GM19043 (cell line): ENCODE data around the gene AKAP7.

Experiments used
- ATAC-seq: cut with Tn5 transposase; IDR thresholded peaks from one replicate; pipeline ENCODE4 v1.9.1; 2021; ENCODE audit warnings: low read depth; ENCODE audit not compliant: unreplicated experiment

The AKAP7 gene

GRCh38 chr6:131132360-131132759 lies 2.9 kb upstream of the AKAP7 start:
- no peak for ATAC-seq

- no peak for ATAC-seq
Measured at GRCh38 chr6:131134220-131134979, 867 bp upstream of the AKAP7 start.

GRCh38 chr6:131134980-131135243 lies 355 bp upstream of the AKAP7 start:
- no peak for ATAC-seq

GRCh38 chr6:131136021-131136786 lies 937 bp downstream of the AKAP7 start:
- peak; percentile 7 for ATAC-seq

DNA sequence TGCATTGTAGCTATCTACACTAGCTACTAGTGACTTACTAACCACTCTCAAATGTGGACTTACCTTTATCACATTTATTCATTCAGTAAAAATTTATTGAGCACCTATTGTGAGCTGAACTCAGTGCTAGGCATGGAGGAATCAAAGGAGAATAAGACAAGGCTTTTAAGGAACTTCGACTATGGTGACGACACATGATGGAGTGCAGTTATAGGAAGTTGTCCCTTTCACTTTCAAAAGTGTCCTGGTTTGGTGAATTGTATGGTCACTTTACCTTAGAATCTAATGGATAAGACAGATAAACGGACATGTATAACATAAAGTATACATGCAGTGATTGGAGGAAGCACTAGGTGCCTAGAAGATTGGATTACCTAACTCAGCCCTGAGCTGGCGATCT lies 4.3 kb downstream of the AKAP7 start:
- no peak for ATAC-seq

GRCh38 chr6:131143319-131143718 lies 8.1 kb downstream of the AKAP7 start:
- no peak for ATAC-seq

DNA sequence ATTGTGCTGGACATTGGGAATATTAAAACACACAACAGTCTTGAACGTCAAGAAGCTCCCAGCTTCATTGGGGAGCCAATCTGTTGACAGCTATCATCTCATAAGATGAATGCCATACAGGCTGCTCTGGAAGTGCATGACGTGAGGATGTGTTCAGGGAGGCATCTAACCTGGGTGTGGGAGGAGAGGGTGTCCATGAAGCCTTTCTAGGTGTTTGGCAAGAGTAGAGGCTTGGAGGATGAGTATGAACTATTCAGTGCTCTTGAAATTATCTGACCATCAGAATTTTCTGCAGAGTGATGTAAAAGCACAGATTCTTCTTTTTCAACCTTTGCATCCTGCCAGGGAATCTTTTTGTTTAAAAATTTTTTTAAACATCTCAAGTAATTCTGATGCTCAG lies 11.6 kb downstream of the AKAP7 start:
- no peak for ATAC-seq

- ATAC-seq: no peak
Measured at GRCh38 chr6:131156411-131156810, 21.1 kb downstream of the AKAP7 start.

DNA sequence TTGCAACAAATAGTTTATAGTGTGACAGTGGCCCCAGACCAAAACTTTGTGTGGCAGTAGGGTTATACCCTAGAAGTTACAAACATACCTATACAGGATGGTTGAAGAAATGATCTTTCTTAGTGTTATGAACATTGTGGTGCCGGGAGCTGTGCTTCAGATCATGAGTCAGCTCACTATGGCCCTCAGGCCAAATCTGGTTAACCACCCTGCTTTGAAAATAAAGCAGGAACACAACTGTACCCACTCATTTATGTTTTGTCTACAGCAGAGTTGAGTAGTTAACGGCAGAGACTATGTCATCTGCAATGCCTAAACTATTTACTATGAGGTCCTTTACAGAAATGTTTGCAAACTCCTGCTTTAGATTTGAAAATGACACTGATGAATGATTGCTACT lies 24.3 kb downstream of the AKAP7 start:
- ATAC-seq: no peak

- ATAC-seq: no peak
Measured at GRCh38 chr6:131160254-131160758, 25.0 kb downstream of the AKAP7 start.

GRCh38 chr6:131161987-131162386 lies 26.7 kb downstream of the AKAP7 start:
- no peak for ATAC-seq

DNA sequence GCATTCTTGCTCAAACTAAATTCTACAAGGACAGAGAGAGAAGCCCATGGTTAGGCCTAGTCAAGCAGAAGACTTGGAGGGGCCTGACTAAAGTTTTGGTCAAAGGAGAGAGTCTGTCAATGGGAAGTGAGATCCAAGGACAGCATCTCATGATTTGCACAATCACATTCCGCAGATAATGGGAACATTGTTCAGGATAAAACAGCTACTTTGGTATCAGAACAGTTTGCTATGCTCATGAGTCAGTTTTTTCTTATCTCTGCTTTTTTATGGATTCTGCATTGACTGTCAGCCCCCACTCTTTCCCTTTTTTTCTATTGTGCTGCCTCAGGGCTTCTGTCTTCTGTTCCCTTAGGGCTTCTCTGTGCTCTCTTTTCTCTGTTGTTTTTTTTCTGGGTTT lies 28.6 kb downstream of the AKAP7 start:
- ATAC-seq: no peak

DNA sequence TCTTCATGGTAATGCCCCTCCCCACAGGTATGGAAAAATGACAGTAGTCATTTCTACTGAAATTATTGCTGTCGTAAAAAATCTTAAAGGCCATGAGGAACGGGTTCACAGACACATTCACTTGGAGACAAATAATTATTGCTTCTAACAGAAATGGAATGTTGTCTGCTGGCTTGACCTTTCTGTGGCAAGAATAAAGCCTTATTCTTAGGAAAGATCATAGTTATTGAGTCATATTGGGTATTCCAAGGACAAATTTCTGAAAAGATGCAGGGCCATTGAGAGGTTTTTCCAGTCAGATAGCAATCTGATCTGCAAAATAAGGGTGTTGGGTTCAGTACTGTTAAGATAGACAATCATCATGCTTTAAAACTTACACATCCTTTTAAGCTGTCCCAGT lies 29.2 kb downstream of the AKAP7 start:
- ATAC-seq: no peak

DNA sequence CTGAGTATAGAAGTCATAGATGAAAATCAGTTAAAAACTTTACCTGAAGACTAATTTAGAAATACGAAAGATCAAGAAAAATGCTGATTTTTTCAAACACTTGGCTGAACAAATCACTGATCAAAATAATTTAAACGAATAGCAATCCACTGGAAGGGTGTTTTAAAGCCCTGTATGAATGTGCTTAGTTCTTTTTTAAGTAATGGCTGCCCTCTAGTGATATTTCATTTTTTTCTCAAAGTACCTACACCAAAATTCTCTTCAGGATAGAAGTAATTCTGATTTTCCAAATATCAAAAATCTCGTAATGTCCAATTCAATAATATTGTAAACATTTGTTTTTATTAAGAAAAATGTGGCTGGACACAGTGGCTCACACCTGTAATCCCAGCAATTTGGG lies 32.5 kb downstream of the AKAP7 start:
- ATAC-seq: no peak

DNA sequence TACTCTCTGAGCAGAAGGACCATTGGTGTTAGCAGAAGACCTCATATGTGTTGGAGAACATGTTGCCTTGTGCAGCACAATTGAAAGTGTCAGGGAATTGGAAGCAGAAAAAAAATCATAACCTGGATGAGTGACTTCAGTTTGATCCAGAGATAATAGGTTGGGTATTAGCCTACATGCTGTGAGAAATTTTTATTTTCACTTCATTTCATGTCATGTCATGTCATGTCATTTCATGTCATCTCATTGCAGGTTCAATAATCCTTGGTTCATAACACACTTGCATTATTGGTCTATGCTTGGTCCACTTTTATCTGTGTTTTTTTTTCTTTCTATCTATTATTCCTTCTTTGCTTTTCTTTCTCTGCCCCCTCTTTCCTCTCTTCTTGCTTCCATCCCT lies 34.3 kb downstream of the AKAP7 start:
- ATAC-seq: no peak

- ATAC-seq: no peak
Measured at GRCh38 chr6:131172222-131172621, 37.0 kb downstream of the AKAP7 start.

DNA sequence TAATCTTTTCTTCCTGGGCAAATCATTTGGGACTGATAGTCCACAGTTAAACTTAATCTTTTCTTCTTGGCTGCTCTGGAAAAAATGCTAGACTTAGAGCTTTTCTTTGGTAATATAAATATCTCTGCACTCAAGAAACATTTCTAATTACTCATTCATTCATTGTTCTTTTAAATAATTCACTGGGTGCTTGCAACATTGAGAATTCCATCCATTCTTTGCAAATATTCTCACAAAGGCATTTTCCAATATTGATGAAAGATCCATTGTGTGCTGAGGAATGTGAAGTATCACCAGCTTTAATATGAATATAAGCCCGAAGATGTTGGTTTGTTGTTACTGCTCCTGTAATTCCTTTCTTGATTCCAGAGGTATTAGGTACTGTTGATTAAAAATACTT lies 38.4 kb downstream of the AKAP7 start:
- ATAC-seq: no peak

DNA sequence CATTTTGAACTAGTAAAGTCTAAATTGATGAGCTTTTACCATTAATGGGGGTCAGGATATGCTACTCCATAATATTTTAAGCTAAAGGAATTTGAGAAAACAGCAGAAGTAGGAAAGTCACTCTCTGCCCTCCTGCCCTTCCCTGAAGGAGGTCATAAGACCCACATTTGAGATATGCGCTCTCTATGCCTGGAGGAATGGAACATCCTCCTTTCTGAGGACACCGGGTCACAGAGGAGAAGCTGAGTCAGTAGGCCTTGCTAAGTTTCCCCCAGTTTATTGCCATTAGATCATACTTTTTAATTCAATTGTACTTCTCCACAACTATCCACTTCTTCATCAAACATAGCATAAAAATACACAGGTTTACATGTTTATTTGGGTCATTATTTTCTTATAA lies 40.3 kb downstream of the AKAP7 start:
- no peak for ATAC-seq

DNA sequence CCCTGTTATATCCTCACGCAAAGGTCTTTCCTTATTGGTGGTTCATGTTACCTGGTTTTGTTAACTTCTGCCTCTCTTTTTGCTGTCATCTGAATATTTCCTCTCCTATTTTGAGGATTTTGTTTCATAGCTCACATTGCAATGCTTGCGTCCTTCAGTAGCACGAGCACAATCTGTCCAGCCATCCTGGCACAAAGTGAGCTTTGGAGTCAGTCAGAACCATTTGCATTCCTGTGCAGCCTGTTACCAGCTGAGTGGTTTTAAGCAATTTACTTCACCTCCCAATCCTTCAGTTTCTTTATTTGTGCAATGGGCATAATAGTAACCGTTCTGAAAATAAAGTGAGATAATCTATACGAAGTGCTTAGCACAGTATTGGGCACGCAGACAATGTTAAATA lies 42.7 kb downstream of the AKAP7 start:
- ATAC-seq: no peak

GRCh38 chr6:131182991-131183425 lies 47.7 kb downstream of the AKAP7 start:
- no peak for ATAC-seq

DNA sequence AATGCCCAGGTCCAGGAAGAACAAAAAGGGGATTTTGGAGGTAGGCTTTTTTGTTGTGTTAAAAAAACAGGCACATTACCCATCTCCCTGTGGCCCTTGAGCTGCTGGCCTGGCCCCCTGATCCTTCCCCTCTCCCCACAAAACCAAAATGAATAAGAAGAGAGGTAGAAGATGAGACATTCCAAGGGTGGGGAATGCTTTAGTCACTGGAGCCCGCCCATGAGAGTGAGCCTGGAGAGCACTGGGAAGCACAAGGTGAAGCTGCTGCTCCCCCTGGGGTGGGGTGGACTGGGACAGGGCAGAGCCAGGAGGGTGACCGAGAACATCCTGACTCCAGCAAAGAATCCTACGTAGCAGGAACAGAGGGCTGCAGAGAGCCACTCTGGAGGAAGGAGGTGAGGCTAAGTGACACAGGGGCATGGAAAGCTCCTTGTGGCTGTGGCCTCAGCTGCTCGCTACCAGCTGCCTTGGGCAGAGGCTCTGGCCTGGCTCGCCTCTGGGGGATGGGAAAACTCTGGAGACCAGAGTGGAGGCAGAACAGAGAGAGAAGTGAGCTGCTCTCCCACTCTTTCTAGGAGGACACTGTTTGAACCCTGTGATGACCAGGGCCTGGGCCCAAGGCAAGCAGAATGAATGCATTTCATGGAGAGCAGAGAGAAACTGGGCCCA lies 48.3 kb downstream of the AKAP7 start:
- no peak for ATAC-seq

DNA sequence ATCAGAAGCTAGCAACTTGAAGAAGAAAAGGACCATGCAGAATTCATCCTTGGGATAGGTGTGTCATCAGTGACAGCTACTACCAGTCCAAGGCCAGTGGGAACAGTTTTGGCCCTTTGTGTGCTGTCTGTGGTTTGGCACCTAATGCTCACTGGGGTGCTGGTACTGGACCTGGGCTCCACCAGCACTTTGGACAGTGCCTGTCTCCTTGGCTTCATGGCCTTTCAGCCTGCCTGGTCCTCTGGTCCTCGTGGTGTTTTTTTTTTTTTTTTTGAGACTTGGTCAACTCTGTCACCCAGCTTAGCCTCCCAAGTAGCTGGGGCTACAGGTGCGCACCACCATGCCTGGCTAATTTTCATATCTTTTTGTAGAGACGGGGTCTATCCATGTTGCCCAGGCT lies 56.3 kb downstream of the AKAP7 start:
- no peak for ATAC-seq
